Adipocyte (in vitro differentiated cells): Measurements from ENCODE around the gene ARL15.
"Not testable (repeated sequence)": the region's sequence is repeated elsewhere in the genome, so short reads cannot be mapped to it uniquely, and the experiment has no call there.

Experiments
- DNase-seq: peaks from one replicate; pipeline ENCODE4 v3.0.0-alpha.2; 2015; ENCODE audit warnings: low read depth
- H3K27me3 ChIP-seq: replicated peaks from 2 replicates; pipeline ENCODE4 v1.7.0; 2013; ENCODE audit warnings: mild to moderate bottlenecking, low read length, moderate library complexity; ENCODE audit not compliant: control insufficient read depth, insufficient read depth
- H3K36me3 ChIP-seq: 2 replicates; pipeline ENCODE4 v1.7.0; 2013; ENCODE audit warnings: low read length, mild to moderate bottlenecking, moderate library complexity; ENCODE audit not compliant: control insufficient read depth, insufficient read depth, severe bottlenecking
- H3K4me1 ChIP-seq: 2 replicates; pipeline ENCODE4 v1.7.0; 2013; ENCODE audit warnings: mild to moderate bottlenecking, low read length, moderate library complexity; ENCODE audit not compliant: control insufficient read depth, insufficient read depth
- H3K4me3 ChIP-seq: 2 replicates; pipeline ENCODE4 v1.7.0; 2013; ENCODE audit warnings: mild to moderate bottlenecking, low read length, moderate library complexity
- H3K9ac ChIP-seq: 2 replicates; pipeline ENCODE4 v1.7.0; 2013; ENCODE audit warnings: mild to moderate bottlenecking, low read length, moderate library complexity
- H3K9me3 ChIP-seq: 2 replicates; pipeline ENCODE4 v1.7.0; 2013; ENCODE audit warnings: mild to moderate bottlenecking, low read length, moderate library complexity; ENCODE audit not compliant: control insufficient read depth

ARL15 gene

DNA sequence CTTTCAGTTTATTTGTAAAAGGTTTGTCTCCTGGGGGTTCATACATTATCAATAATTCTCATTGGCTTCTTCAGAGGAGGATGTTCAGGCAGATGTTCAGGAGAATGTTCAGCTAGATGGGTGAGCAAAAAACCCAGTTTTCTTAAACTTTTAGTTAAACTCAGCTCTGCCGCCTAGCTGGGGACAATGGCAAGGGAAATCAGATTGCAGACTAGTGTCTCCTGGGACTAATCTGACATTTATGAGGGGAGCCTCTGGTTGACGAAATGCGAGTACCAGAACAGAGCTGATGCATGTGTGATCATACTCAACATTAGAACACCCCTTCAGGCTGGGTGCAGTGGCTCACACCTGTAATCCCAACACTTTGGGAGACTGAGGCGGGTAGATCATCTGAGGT lies 314.4 kb downstream of the ARL15 start:
- no peaks in the 10 kb centered on the region for H3K27me3 ChIP-seq

DNA sequence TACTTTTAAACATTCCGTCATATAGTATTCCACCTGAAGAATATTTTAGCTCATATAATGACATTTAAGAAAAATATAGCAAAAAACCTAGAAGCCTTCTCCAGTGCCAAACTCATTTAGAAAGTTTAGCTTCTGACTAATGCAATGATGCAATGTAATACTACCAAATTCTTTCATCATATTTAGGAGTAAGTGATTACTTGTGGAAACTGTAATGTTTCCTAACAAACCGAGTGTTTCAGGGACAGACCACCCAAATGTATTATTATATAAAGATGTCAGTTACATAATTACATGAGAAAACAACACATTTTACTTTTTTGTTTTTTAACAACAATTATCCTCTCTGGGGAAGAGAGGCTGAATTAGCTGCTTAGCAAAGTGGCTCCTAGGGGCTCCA lies 316.2 kb downstream of the ARL15 start:
- peaks cover 13% of the 10 kb centered on the region for H3K4me1 ChIP-seq
- peak; percentile 88 for DNase-seq
- H3K9ac ChIP-seq: no peak overlapping the region
- no peaks in the 10 kb centered on the region for H3K27me3 ChIP-seq
- no peaks in the 10 kb centered on the region for H3K9me3 ChIP-seq
- no peak overlapping the region for H3K4me3 ChIP-seq
- no peaks in the 10 kb centered on the region for H3K36me3 ChIP-seq

More for the DNA sequence above, 314.4 kb downstream of the ARL15 start:
- DNase-seq: no peak
- H3K4me1 ChIP-seq: peaks cover 13% of the 10 kb centered on the region
- no peak overlapping the region for H3K4me3 ChIP-seq
- H3K9me3 ChIP-seq: no peaks in the 10 kb centered on the region
- H3K9ac ChIP-seq: no peak overlapping the region
- H3K36me3 ChIP-seq: no peaks in the 10 kb centered on the region

DNA sequence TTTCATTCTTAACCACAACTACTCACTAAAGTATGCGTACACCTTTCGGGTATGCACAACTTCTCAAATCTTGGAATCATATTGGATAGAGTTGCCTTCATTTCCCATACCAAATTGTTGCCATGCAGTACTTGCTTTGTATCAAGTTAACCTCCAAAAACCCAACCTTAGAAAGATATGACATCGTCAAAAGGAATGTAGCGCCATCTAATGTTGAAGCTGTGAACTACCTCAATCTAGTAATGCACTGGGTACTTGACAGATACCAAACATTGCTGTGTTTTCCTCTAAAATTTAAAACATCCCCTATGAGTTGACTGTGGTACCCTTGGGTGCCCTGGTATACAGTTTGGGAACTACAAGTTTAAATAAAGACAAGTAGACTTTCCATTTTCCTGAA lies 318.4 kb downstream of the ARL15 start:
- Histone ChIP-seq H3K4me3 (no peak overlapping the region), H3K4me1 (peaks cover 13% of the 10 kb centered on the region), H3K27me3 (no peaks in the 10 kb centered on the region), H3K9ac (no peak overlapping the region), H3K9me3 (no peaks in the 10 kb centered on the region), H3K36me3 (no peaks in the 10 kb centered on the region)
- no peak for DNase-seq

DNA sequence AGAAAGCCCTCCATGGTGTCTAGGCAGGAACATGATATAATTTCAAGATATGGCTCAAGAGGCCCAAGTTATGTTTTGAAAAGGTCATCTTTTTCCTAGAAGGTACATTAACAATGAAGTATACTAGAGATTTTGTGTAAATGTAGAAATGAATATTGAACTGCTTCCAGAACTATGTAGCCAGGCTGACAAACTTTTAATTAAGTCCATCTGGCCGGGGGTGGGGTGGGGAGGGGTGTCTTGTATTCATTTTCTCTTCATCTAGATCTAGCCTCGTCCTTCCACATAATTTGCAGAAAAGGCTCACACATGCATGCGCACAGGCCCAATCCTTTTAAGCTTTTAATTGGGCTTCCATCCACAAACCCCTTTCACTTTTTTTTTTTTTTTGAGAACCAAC lies 323.3 kb downstream of the ARL15 start:
- Histone ChIP-seq H3K4me3 (no peak overlapping the region), H3K36me3 (no peaks in the 10 kb centered on the region), H3K27me3 (no peaks in the 10 kb centered on the region), H3K4me1 (no peaks in the 10 kb centered on the region), H3K9ac (no peak overlapping the region), H3K9me3 (no peaks in the 10 kb centered on the region)
- DNase-seq: no peak

DNA sequence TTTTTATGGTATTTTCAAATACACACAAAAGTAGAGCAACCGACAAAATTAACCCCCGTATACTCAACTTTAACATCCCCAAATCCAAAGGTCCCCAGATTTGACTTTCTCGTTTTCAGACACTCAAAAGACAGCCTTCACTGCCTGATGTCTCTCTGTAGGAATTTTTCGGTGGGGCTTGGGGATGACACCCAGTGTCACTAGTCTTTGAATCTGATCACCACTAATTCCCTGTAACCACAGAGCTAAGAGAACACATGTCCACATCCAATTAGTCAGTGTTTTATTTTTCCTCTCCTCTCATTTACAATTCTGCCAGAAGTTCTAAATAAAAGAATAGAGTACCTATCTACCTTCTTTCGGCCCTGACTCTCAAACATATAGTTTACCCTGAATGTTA lies 324.6 kb downstream of the ARL15 start:
- Histone ChIP-seq H3K4me3 (no peak overlapping the region), H3K9me3 (no peaks in the 10 kb centered on the region), H3K4me1 (no peaks in the 10 kb centered on the region), H3K27me3 (no peaks in the 10 kb centered on the region), H3K9ac (no peak overlapping the region), H3K36me3 (no peaks in the 10 kb centered on the region)
- DNase-seq: no peak

DNA sequence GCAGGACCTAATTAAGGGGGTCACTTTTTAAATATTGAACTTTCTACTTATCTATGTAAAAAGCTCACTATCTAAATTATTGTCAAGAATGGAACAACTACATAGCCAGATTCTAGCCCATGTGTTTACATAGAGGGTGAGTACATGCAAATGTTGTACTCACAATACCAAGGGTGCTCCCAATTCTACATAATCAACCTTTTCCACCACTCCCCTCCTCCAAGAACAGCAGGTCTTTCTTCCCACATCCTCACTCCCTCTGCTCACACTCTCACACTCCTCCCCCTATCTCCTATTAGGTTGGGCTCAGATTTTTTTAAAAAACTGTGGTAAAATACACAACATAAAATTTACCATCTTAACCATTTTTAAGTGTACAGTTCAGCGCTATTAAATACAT lies 325.4 kb downstream of the ARL15 start:
- Histone ChIP-seq H3K9ac (no peak overlapping the region), H3K36me3 (no peaks in the 10 kb centered on the region), H3K4me3 (no peak overlapping the region), H3K27me3 (no peaks in the 10 kb centered on the region), H3K9me3 (peaks cover 3% of the 10 kb centered on the region), H3K4me1 (no peaks in the 10 kb centered on the region)
- no peak for DNase-seq

DNA sequence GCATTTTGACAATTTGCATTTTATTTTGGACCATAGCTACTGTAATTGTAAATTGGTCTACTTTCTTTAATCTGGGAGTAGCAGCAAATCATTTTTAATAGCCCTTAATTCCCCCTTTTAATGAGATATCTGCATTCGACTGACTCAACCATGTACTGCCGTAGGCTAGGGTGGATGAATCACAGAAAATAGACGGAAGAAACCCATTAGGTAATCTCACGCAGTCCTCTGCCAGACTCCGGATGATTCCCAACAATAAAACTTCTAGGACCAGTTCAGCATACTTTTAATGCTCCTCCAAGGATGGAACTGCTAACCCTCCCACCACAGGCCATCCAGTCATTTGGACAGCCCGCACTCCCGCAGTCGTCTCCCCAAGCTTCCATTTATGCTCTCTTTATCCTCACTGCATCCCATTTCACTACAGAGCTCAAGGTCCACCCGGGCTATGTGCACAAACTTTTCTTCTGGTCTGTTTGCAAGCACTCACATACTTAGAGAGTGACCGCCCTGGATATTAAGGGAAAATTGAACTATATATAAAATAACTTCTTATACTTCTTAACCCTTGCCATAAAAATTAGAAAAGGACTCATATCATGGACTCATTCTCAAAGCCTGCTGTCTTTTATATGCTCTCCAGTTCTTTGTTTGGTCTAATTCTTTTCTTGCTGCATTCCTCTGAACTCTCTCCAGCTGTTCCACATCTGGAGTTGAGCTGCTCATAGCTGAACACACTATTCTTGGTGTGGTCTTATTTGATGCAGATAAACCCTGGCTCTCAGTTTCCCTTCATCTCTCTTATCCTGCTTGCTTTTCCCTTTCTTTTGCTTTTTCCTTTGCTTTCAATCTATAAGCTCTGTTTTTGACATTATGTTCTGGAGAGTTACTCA lies 326.6 kb downstream of the ARL15 start:
- H3K4me1 ChIP-seq: no peaks in the 10 kb centered on the region
- no peaks in the 10 kb centered on the region for H3K36me3 ChIP-seq
- H3K9ac ChIP-seq: no peak overlapping the region
- H3K4me3 ChIP-seq: no peak overlapping the region
- peak; percentile 22 for DNase-seq
- H3K9me3 ChIP-seq: peaks cover 4% of the 10 kb centered on the region
- no peaks in the 10 kb centered on the region for H3K27me3 ChIP-seq

DNA sequence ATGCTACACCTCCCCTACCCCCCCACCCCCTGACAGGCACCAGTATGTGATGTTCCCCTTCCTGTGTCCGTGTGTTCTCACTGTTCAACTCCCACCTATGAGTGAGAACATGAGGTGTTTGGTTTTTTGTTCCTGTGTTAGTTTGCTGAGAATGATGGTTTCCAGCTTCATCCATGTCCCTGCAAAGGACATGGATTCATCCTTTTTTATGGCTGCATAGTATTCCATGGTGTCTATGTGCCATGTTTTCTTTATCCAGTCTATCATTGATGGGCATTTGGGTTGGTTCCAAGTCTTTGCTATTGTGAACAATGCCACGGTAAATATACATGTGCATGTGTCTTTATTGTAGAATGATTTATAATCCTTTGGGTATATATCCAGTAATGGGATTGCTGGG lies 328.1 kb downstream of the ARL15 start:
- H3K9ac ChIP-seq, H3K36me3 ChIP-seq, H3K4me1 ChIP-seq, DNase-seq, H3K9me3 ChIP-seq, H3K27me3 ChIP-seq, H3K4me3 ChIP-seq: not testable (repeated sequence)

DNA sequence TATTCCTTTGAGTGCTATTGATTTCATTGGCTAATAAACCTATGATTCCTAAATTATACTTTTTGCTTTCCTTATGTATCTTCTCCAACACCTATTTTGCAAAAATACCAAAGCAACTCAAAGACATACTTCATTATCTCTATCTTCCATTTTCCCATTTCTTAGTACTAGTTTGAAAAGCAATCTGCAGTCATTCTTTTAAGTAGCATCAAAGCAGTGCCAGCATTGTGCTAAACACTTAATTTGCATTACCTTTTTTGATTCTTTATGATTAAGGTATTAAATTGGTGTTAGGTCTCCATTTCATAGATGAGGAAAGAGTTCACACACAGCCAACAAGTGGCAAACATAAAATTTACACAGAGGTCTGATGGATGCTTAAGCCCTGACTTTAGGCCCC lies 330.3 kb downstream of the ARL15 start:
- Histone ChIP-seq H3K27me3 (no peaks in the 10 kb centered on the region), H3K36me3 (no peaks in the 10 kb centered on the region), H3K4me1 (no peaks in the 10 kb centered on the region), H3K4me3 (no peak overlapping the region), H3K9me3 (peaks cover 4% of the 10 kb centered on the region), H3K9ac (no peak overlapping the region)
- DNase-seq: no peak

DNA sequence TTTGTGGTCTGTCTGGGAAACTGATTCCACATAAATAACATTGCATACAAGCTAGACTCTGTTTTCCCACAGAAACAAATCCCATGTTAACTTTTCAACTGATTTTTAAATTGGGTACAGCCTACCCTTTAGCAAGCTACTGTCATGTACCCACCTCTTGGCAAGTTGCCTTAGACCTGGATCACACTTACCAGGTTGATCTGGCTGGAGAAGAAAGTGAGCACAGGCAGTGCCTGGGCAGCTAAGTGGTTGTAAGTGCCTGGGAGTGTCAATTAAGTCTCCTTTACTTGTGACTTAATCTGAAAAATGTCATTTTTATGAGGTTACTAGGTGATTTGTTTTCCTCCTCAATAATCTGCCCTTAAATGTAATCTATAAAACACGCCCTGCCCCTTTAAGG lies 336.4 kb downstream of the ARL15 start:
- H3K9ac ChIP-seq: no peak overlapping the region
- no peaks in the 10 kb centered on the region for H3K9me3 ChIP-seq
- H3K27me3 ChIP-seq: no peaks in the 10 kb centered on the region
- DNase-seq: no peak
- no peak overlapping the region for H3K4me3 ChIP-seq
- H3K4me1 ChIP-seq: peaks cover 15% of the 10 kb centered on the region
- H3K36me3 ChIP-seq: no peaks in the 10 kb centered on the region

DNA sequence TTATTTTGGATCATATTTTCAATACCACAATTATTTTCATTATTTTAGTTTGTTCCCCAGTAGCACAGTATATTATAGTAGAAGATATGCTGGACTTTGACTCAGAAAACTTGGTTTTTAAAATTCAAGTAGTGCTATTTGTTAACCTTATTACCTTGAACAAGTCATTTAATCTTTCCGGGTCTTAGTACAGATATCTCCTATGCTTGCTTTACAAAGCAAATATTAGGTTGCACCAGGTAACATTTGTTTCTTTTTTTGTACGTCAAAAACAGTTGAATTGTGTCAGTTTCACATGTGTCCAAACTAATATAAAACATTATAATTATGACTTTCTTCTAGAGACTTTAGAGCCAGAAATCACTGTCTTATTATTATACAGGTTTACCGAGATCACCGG lies 338.1 kb downstream of the ARL15 start:
- Histone ChIP-seq H3K9me3 (no peaks in the 10 kb centered on the region), H3K4me3 (no peak overlapping the region), H3K9ac (no peak overlapping the region), H3K4me1 (peaks cover 15% of the 10 kb centered on the region), H3K27me3 (no peaks in the 10 kb centered on the region), H3K36me3 (no peaks in the 10 kb centered on the region)
- DNase-seq: no peak

DNA sequence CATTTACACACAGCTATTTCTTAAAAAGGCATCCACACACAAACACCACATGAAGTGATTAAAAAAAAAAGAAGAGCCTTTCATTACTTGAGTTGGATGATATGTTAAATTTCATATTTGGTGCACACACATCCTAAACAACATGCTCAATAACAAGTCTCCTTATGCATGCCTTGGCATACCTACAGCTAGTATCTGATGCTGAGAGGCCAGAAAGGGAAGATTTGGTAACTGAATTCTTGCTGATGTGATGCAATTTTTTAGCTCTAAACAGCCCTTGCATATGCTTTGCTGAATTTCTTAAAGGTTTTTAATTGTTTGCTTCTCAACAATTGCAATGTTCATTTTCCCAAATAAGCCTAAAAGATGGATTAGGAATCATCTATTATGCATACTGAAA lies 338.8 kb downstream of the ARL15 start:
- peak overlapping the region; percentile 1 for H3K4me3 ChIP-seq
- H3K36me3 ChIP-seq: no peaks in the 10 kb centered on the region
- DNase-seq: peak; percentile 79
- peaks cover 15% of the 10 kb centered on the region for H3K4me1 ChIP-seq
- H3K9me3 ChIP-seq: no peaks in the 10 kb centered on the region
- H3K27me3 ChIP-seq: no peaks in the 10 kb centered on the region
- no peak overlapping the region for H3K9ac ChIP-seq
